K562 (cell line): ENCODE measurements around the gene SATB2. TPM values are rescaled to one million over a fixed set of nuclear protein-coding genes. Genes with fewer than 3 reads are reported as not detected.

Experiments used
- CHD1 ChIP-seq: fragments of 200-600 bp; sonication (generic); IDR thresholded peaks from one replicate; pipeline ENCODE4 v1.6.1; 2012; ENCODE audit warnings: mild to moderate bottlenecking, moderate library complexity, low read length, inconsistent platforms
- EGR1 ChIP-seq: fragments of 450-650 bp; conservative IDR thresholded peaks from 2 replicates; pipeline ENCODE4 v1.6.1; 2017; ENCODE audit warnings: mild to moderate bottlenecking
- HNRNPLL ChIP-seq: fragments of 200-400 bp; formaldehyde crosslinking; IDR thresholded peaks from 2 replicates; pipeline ENCODE4 v1.6.1; 2017; ENCODE audit warnings: low read length, low read depth, mild to moderate bottlenecking; ENCODE audit not compliant: poor library complexity, severe bottlenecking
- NR2C2 ChIP-seq, 2 experiments: fragments of 200-800 bp in 1 of 2; sonication (Bioruptor generic) in 1 of 2; sonication (generic) in 1 of 2; formaldehyde crosslinking in 1 of 2; IDR thresholded peaks; 2 replicates each; pipeline versions ENCODE4 v1.6.1 to v1.8.0; 2016 to 2022; ENCODE audit warnings: mild to moderate bottlenecking in 1 of 2, missing compliant biosample characterization in 1 of 2, missing genetic modification characterization in 1 of 2, missing genetic modification reagents in 1 of 2
- SP1 ChIP-seq: sonication (generic); formaldehyde crosslinking; IDR thresholded peaks from 2 replicates; pipeline ENCODE4 v1.8.1; 2022; ENCODE audit warnings: mild to moderate bottlenecking, missing genetic modification reagents
- SP2 ChIP-seq: IDR thresholded peaks from 2 replicates; pipeline ENCODE4 v1.6.1; 2011; ENCODE audit warnings: mild to moderate bottlenecking, low read depth, low read length, moderate library complexity; ENCODE audit not compliant: poor library complexity, severe bottlenecking; ENCODE audit errors: extremely low read depth
- ZBTB8A ChIP-seq: fragments of 450-650 bp; IDR thresholded peaks from 2 replicates; pipeline ENCODE4 v1.6.1; 2018; ENCODE audit warnings: mild to moderate bottlenecking, moderate library complexity; ENCODE audit not compliant: partially characterized antibody
- ZFPM2 ChIP-seq: fragments of 250-450 bp; sonication (Bioruptor Pico); IDR thresholded peaks from 2 replicates; pipeline ENCODE4 v1.5.1; 2022; ENCODE audit warnings: mild to moderate bottlenecking
- ZNF551 ChIP-seq: fragments of 250-450 bp; sonication (Bioruptor Pico); IDR thresholded peaks from 2 replicates; pipeline ENCODE4 v1.5.0; 2021; ENCODE audit warnings: mild to moderate bottlenecking, moderate library complexity
- ZNF699 ChIP-seq: fragments of 250-450 bp; sonication (Bioruptor Pico); IDR thresholded peaks from 2 replicates; pipeline ENCODE4 v1.8.0; 2021; ENCODE audit warnings: mild to moderate bottlenecking, moderate library complexity; ENCODE audit not compliant: insufficient replicate concordance
- ZNF77 ChIP-seq: fragments of 250-450 bp; sonication (Bioruptor Pico); IDR thresholded peaks from 2 replicates; pipeline ENCODE4 v1.5.0; 2020
- polyA plus RNA-seq, 8 experiments: library from polyadenylated mRNA; depleted of rRNA in 4 of 8; stranded (reverse) in 5 of 8; unstranded in 3 of 8; fragments of >200 nt; fragmentation: Nextera tagmentation in 2 of 8; fragmentation: Illumina TruSeq in 1 of 8; extraction: Ambion mirVana in 2 of 8; extraction: Trizol in 1 of 8; gene quantifications; 2 replicates each; pipeline versions ENCODE4 v1.2.1 to v1.2.3, GENCODE V29; 2011 to 2014; ENCODE audit warnings: inconsistent platforms in 1 of 8, missing spikeins in 1 of 8
- total RNA-seq, 7 experiments: library from RNA; depleted of rRNA in 6 of 7; stranded (reverse); fragments of >200 nt in 6 of 7; fragmentation: Illumina TruSeq in 2 of 7; extraction: Trizol in 2 of 7; gene quantifications; 2 replicates each; pipeline versions ENCODE4 v1.2.1 to v1.2.3, GENCODE V29; 2011 to 2021; ENCODE audit warnings: low replicate concordance in 1 of 7
- TF ChIP-seq, protein P1 (sequence below), 2 experiments: IDR thresholded peaks in 1 of 2; conservative IDR thresholded peaks in 1 of 2; 2 replicates each; pipeline ENCODE4 v1.6.1; 2016; ENCODE audit warnings: low read depth in 2 of 2, mild to moderate bottlenecking in 1 of 2, missing compliant biosample characterization in 1 of 2, missing genetic modification characterization in 1 of 2, moderate library complexity in 1 of 2
- TF ChIP-seq, protein P2 (sequence below): fragments of 250-450 bp; sonication (Bioruptor Pico); IDR thresholded peaks from 2 replicates; pipeline ENCODE4 v1.5.1; 2021; ENCODE audit warnings: mild to moderate bottlenecking
- TF ChIP-seq, protein P3 (sequence below): IDR thresholded peaks from 2 replicates; pipeline ENCODE4 v1.6.1; 2016; ENCODE audit warnings: missing genetic modification characterization, missing compliant biosample characterization
- TF ChIP-seq, protein P4 (sequence below): sonication (generic); formaldehyde crosslinking; IDR thresholded peaks from 2 replicates; pipeline ENCODE4 v1.8.0; 2022; ENCODE audit warnings: mild to moderate bottlenecking, missing genetic modification reagents, borderline replicate concordance
- TF ChIP-seq, protein P5 (sequence below): fragments of 450-650 bp; IDR thresholded peaks from 2 replicates; pipeline ENCODE4 v1.6.1; 2016; ENCODE audit warnings: antibody characterized with exemption

The SATB2 gene
- total and polyA plus RNA-seq, 9 of the 15 experiments (the other 6 are each of a cell fraction or from before 2014, with no cell fraction given), result 4.5 to 34.0 (median 15.1) TPM

DNA sequence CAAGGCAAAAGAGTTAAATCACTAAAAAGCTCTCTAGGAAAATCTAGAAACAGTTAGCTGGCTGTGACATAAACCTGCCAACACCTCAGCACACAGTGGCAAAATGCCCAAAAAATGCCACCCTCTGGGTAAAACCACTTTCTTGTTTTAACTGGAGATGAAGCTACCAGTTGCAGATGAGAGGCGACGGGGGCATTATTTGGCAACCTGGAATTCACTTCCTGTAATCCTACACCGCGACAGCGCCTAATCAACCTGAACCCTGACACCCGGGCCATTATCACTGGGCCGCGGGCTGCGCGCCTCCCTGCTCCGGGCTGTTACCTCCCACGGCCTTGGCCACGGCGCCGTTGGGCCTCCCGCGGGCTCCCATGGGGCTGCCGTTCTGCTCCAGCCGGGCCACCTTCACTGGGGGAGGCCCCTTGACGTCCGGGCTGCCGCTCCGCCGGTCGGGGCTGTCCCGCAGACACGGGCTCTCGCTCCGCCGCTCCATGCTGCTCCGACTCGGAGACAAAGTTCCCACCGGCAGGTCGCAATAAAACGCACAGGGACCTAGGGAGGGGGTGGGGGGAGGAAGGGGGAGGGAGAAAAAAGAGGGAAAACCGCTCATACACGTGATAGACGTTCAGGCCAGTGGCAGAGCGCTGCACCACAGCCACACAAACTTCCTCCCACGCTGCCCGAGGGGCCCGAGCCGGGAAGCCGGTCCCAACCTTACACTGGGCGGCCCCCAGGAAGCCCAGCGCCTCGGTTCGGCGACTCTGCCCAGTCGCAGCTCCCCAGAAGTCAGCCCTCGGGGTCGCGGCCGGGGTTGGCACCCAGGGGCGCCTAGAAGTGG lies 2.0 kb downstream of the SATB2 start (continued):
- no peak for TF ChIP-seq ZNF77 (CRISPR knock-in tag)
- no peak for TF ChIP-seq SP2
- TF ChIP-seq, protein P1, sequence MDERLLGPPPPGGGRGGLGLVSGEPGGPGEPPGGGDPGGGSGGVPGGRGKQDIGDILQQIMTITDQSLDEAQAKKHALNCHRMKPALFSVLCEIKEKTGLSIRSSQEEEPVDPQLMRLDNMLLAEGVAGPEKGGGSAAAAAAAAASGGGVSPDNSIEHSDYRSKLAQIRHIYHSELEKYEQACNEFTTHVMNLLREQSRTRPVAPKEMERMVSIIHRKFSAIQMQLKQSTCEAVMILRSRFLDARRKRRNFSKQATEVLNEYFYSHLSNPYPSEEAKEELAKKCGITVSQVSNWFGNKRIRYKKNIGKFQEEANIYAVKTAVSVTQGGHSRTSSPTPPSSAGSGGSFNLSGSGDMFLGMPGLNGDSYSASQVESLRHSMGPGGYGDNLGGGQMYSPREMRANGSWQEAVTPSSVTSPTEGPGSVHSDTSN (CRISPR knock-in tag; IDR thresholded peaks at IDR 0.05; ENCODE audit: low read depth), result no peak
- TF ChIP-seq, protein P1 (tag; conservative IDR thresholded peaks at IDR 0.05; ENCODE audit: low read depth), result no peak
- TF ChIP-seq CHD1, result peak; percentile 7
- TF ChIP-seq ZNF699 (CRISPR knock-in tag), result no peak
- no peak for TF ChIP-seq NR2C2 (CRISPR knock-in tag; IDR thresholded peaks at IDR 0.05)
- TF ChIP-seq NR2C2 (tag; IDR thresholded peaks at IDR 0.05), result peak; percentile 92
- TF ChIP-seq, protein P2, sequence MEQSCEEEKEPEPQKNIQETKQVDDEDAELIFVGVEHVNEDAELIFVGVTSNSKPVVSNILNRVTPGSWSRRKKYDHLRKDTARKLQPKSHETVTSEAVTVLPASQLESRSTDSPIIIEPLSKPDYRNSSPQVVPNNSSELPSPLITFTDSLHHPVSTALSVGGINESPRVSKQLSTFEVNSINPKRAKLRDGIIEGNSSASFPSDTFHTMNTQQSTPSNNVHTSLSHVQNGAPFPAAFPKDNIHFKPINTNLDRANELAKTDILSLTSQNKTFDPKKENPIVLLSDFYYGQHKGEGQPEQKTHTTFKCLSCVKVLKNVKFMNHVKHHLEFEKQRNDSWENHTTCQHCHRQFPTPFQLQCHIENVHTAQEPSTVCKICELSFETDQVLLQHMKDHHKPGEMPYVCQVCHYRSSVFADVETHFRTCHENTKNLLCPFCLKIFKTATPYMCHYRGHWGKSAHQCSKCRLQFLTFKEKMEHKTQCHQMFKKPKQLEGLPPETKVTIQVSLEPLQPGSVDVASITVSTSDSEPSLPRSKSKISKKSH, result no peak
- no peak for TF ChIP-seq SP1
- TF ChIP-seq, protein P3, sequence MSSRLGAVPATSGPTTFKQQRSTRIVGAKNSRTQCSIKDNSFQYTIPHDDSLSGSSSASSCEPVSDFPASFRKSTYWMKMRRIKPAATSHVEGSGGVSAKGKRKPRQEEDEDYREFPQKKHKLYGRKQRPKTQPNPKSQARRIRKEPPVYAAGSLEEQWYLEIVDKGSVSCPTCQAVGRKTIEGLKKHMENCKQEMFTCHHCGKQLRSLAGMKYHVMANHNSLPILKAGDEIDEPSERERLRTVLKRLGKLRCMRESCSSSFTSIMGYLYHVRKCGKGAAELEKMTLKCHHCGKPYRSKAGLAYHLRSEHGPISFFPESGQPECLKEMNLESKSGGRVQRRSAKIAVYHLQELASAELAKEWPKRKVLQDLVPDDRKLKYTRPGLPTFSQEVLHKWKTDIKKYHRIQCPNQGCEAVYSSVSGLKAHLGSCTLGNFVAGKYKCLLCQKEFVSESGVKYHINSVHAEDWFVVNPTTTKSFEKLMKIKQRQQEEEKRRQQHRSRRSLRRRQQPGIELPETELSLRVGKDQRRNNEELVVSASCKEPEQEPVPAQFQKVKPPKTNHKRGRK (tag), result no peak
- TF ChIP-seq HNRNPLL, result peak; percentile 43
- TF ChIP-seq, protein P4, sequence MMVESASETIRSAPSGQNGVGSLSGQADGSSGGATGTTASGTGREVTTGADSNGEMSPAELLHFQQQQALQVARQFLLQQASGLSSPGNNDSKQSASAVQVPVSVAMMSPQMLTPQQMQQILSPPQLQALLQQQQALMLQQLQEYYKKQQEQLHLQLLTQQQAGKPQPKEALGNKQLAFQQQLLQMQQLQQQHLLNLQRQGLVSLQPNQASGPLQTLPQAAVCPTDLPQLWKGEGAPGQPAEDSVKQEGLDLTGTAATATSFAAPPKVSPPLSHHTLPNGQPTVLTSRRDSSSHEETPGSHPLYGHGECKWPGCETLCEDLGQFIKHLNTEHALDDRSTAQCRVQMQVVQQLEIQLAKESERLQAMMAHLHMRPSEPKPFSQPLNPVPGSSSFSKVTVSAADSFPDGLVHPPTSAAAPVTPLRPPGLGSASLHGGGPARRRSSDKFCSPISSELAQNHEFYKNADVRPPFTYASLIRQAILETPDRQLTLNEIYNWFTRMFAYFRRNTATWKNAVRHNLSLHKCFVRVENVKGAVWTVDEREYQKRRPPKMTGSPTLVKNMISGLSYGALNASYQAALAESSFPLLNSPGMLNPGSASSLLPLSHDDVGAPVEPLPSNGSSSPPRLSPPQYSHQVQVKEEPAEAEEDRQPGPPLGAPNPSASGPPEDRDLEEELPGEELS, result no peak
- TF ChIP-seq EGR1, result peak; percentile 61
- TF ChIP-seq, protein P5, sequence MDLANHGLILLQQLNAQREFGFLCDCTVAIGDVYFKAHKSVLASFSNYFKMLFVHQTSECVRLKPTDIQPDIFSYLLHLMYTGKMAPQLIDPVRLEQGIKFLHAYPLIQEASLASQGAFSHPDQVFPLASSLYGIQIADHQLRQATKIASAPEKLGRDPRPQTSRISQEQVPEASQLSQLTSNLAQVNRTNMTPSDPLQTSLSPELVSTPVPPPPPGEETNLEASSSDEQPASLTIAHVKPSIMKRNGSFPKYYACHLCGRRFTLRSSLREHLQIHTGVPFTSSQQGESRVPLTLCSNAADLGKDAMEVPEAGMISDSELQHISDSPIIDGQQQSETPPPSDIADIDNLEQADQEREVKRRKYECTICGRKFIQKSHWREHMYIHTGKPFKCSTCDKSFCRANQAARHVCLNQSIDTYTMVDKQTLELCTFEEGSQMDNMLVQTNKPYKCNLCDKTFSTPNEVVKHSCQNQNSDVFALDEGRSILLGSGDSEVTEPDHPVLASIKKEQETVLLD, result 0 out of 2 replicates have a peak, but pooled peaks have one; percentile 39
- no peak for TF ChIP-seq ZNF551 (CRISPR knock-in tag)
- TF ChIP-seq ZBTB8A, result no peak
- TF ChIP-seq ZFPM2 (CRISPR knock-in tag), result no peak
